Keratinocyte (primary cell): ENCODE measurements around the gene IL1RAPL1. TPM values are rescaled to one million over a fixed set of nuclear protein-coding genes. Genes with fewer than 3 reads are reported as not detected.

Experiments used
- DNase-seq: peaks from one replicate; pipeline ENCODE4 v3.0.0-alpha.2; 2011; ENCODE audit warnings: low read depth, missing footprints, low spot score
- FAIRE-seq: peaks from 2 replicates; lab custom pipeline; 2011; peaks lifted over from hg19 to GRCh38; lab: Jason Lieb, UNC
- H2AFZ ChIP-seq: 2 replicates; pipeline ENCODE4 v1.6.0; 2012; ENCODE audit warnings: low read length, control low read depth, inconsistent platforms; ENCODE audit not compliant: control insufficient read depth
- H3K27ac ChIP-seq: 2 replicates; pipeline ENCODE4 v1.5.1; 2011; ENCODE audit warnings: low read length; ENCODE audit not compliant: control insufficient read depth, insufficient read depth
- H3K27me3 ChIP-seq: 3 replicates; pipeline ENCODE4 v1.6.0; 2011; ENCODE audit warnings: low read length; ENCODE audit not compliant: control insufficient read depth, insufficient read depth; ENCODE audit errors: extremely low read depth
- H3K36me3 ChIP-seq, 2 experiments: 2 replicates in 1 of 2; 3 replicates in 1 of 2; pipeline ENCODE4 v1.5.1; 2011; ENCODE audit warnings: low read length in 2 of 2, mild to moderate bottlenecking in 1 of 2; ENCODE audit not compliant: control insufficient read depth in 2 of 2, insufficient read depth in 2 of 2; ENCODE audit errors: extremely low read depth in 1 of 2
- H3K4me1 ChIP-seq: 3 replicates; pipeline ENCODE4 v1.5.1; 2011; ENCODE audit warnings: low read length; ENCODE audit not compliant: control insufficient read depth, insufficient read depth; ENCODE audit errors: extremely low read depth
- H3K4me2 ChIP-seq: 3 replicates; pipeline ENCODE4 v1.6.0; 2011; ENCODE audit warnings: low read depth, low read length; ENCODE audit not compliant: control insufficient read depth, insufficient read depth; ENCODE audit errors: extremely low read depth
- H3K4me3 ChIP-seq, 3 experiments: fragments of 200-600 bp in 1 of 3; sonication (generic) in 1 of 3; 2 replicates in 2 of 3; 3 replicates in 1 of 3; pipeline ENCODE4 v1.5.1; 2011 to 2016; ENCODE audit warnings: low read length in 3 of 3, mild to moderate bottlenecking in 3 of 3, control low read depth in 2 of 3, inconsistent platforms in 1 of 3, low read depth in 1 of 3, mixed read lengths in 1 of 3, mixed run types in 1 of 3, moderate library complexity in 1 of 3; ENCODE audit not compliant: control insufficient read depth in 2 of 3, insufficient read depth in 2 of 3; ENCODE audit errors: extremely low read depth in 1 of 3
- H3K79me2 ChIP-seq: 2 replicates; pipeline ENCODE4 v1.6.0; 2012; ENCODE audit warnings: low read length; ENCODE audit not compliant: control insufficient read depth, insufficient read depth
- H3K9ac ChIP-seq: 3 replicates; pipeline ENCODE4 v1.6.0; 2011; ENCODE audit warnings: low read length; ENCODE audit not compliant: control insufficient read depth, insufficient read depth; ENCODE audit errors: extremely low read depth
- H3K9me1 ChIP-seq: 3 replicates; pipeline ENCODE4 v1.6.0; 2011; ENCODE audit warnings: low read length; ENCODE audit not compliant: control insufficient read depth, insufficient read depth; ENCODE audit errors: extremely low read depth
- H3K9me3 ChIP-seq: 2 replicates; pipeline ENCODE4 v1.5.1; 2012; ENCODE audit warnings: low read depth, low read length; ENCODE audit not compliant: control insufficient read depth
- H4K20me1 ChIP-seq: 3 replicates; pipeline ENCODE4 v1.6.0; 2011; ENCODE audit warnings: low read length; ENCODE audit not compliant: control insufficient read depth, insufficient read depth; ENCODE audit errors: extremely low read depth
- EZH2 ChIP-seq: IDR thresholded peaks from one replicate; pipeline ENCODE4 v1.6.1; 2012; ENCODE audit warnings: inconsistent platforms, mild to moderate bottlenecking, low read length, moderate library complexity
- dilution Hi-C: fragments of 300-500 bp; cut with MboI; formaldehyde crosslinking; loops from one replicate; pipeline ENCODE4 v1.7.0; 2020; ENCODE audit warnings: low sequenced_read_pairs; ENCODE audit not compliant: extremely low pct_ligation_motif_present
- polyA plus RNA-seq, 5 experiments: library from polyadenylated mRNA; depleted of rRNA in 3 of 5; stranded (reverse) in 3 of 5; stranded (forward) in 1 of 5; unstranded in 1 of 5; fragments of >200 nt; gene quantifications; 1 replicate in 1 of 5; 2 replicates in 3 of 5; 3 replicates in 1 of 5; pipeline versions ENCODE4 v1.2.1 to v1.2.3, GENCODE V29; 2011 to 2012; ENCODE audit warnings: missing spikeins in 2 of 5, low read depth in 1 of 5, low replicate concordance in 1 of 5
- TF ChIP-seq, protein P1 (sequence below), 3 experiments: IDR thresholded peaks in 1 of 3; conservative IDR thresholded peaks in 1 of 3; optimal IDR thresholded peaks in 1 of 3; 2 replicates in 2 of 3; 3 replicates in 1 of 3; pipeline versions ENCODE3 to v1.5.1; 2011; ENCODE audit warnings: low read length in 3 of 3, mild to moderate bottlenecking in 3 of 3, moderate library complexity in 2 of 3, control low read depth in 1 of 3, inconsistent platforms in 1 of 3; ENCODE audit not compliant: insufficient read depth in 2 of 3; ENCODE audit errors: extremely low read depth in 1 of 3

The IL1RAPL1 gene
- polyA plus RNA-seq, 1 donor (not counting 4 experiments of a cell fraction or from before 2014, with no cell fraction given), result 2.8 TPM

DNA sequence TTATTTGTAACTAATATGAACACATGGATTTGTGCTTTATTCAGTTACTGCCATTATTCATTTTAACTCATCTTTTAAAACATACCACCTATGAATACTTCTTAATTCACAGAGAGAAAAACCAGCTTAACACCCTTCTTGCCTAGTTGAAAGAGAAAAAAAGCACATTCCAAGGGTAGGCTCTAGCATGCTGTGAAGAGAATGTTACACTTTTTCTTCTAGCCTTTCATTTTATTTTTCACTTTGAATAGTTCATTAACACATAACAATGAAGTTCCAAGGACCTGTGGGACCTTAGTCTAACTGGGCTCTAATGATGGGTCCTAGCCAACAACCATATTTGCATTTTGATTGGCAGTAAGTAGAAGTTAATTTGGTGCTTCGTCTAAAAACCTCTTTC lies 1348.2 kb downstream of the IL1RAPL1 start:
- no peak overlapping the region for H3K4me3 ChIP-seq
- no peaks in the 10 kb centered on the region for H4K20me1 ChIP-seq
- H3K4me2 ChIP-seq, result no peak overlapping the region
- dilution Hi-C loops, result no loop called here
- H3K4me1 ChIP-seq, result no peaks in the 10 kb centered on the region
- DNase-seq, result no peak
- H3K9ac ChIP-seq, result no peak overlapping the region
- H3K36me3 ChIP-seq, result no peaks in the 10 kb centered on the region
- TF ChIP-seq EZH2, result no peak
- TF ChIP-seq, protein P1, sequence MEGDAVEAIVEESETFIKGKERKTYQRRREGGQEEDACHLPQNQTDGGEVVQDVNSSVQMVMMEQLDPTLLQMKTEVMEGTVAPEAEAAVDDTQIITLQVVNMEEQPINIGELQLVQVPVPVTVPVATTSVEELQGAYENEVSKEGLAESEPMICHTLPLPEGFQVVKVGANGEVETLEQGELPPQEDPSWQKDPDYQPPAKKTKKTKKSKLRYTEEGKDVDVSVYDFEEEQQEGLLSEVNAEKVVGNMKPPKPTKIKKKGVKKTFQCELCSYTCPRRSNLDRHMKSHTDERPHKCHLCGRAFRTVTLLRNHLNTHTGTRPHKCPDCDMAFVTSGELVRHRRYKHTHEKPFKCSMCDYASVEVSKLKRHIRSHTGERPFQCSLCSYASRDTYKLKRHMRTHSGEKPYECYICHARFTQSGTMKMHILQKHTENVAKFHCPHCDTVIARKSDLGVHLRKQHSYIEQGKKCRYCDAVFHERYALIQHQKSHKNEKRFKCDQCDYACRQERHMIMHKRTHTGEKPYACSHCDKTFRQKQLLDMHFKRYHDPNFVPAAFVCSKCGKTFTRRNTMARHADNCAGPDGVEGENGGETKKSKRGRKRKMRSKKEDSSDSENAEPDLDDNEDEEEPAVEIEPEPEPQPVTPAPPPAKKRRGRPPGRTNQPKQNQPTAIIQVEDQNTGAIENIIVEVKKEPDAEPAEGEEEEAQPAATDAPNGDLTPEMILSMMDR (optimal IDR thresholded peaks at IDR 0.05 in 1 of 3, IDR thresholded peaks at IDR 0.05 in 1 of 3, conservative IDR thresholded peaks at IDR 0.05 in 1 of 3; ENCODE audit: extremely low read depth in 1 of 3, insufficient read depth in 2 of 3, low read length in 3 of 3), result no peak
- H3K27me3 ChIP-seq, result no peaks in the 10 kb centered on the region
- H3K9me3 ChIP-seq, result no peaks in the 10 kb centered on the region
- no peaks in the 10 kb centered on the region for H3K9me1 ChIP-seq
- no peaks in the 10 kb centered on the region for H3K79me2 ChIP-seq
- no peak for FAIRE-seq
- no peak overlapping the region for H3K27ac ChIP-seq
- H2AFZ ChIP-seq, result no peak overlapping the region

DNA sequence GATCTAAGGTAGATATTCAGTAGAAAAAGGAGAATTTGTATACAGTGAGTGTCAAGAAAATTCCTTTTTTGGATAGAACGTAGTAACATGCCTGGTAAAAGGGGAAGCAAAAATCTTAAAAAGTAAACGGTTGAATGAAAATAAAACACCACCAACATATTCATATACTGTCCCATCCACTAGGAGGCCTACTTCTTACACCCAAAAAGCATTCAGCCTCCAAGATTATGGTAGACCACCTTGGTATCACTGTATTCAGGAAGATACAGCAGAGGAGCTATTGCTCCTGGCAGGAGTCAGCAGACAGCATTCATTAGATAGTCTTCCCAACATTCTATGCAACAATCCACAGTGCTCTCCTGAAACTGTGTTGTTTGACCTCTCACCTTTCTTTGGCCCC lies 1353.5 kb downstream of the IL1RAPL1 start:
- dilution Hi-C loops, result no loop called here
- no peak for FAIRE-seq

More for the DNA sequence above, 1353.5 kb downstream of the IL1RAPL1 start:
- Histone ChIP-seq H3K36me3 (no peaks in the 10 kb centered on the region), H3K27me3 (no peaks in the 10 kb centered on the region), H3K9me1 (no peaks in the 10 kb centered on the region), H3K4me1 (no peaks in the 10 kb centered on the region), H3K4me3 (no peak overlapping the region), H3K9ac (no peak overlapping the region), H3K9me3 (no peaks in the 10 kb centered on the region), H3K79me2 (no peaks in the 10 kb centered on the region), H3K4me2 (no peak overlapping the region), H2AFZ (no peak overlapping the region), H4K20me1 (no peaks in the 10 kb centered on the region), H3K27ac (no peak overlapping the region)
- no peak for TF ChIP-seq EZH2
- TF ChIP-seq, protein P1 (optimal IDR thresholded peaks at IDR 0.05 in 1 of 3, IDR thresholded peaks at IDR 0.05 in 1 of 3, conservative IDR thresholded peaks at IDR 0.05 in 1 of 3; ENCODE audit: extremely low read depth in 1 of 3, insufficient read depth in 2 of 3, low read length in 3 of 3), result no peak
- DNase-seq, result no peak
